NT2/D1 (cell line): ENCODE data around the gene CDC42EP4.
"Not testable (repeated sequence)": the region's sequence is repeated elsewhere in the genome, so short reads cannot be mapped to it uniquely, and the experiment has no call there.

Experiments used
- DNase-seq: peaks from one replicate; pipeline ENCODE4 v3.0.0-alpha.2; 2011; ENCODE audit warnings: low read depth, low spot score
- H3K27me3 ChIP-seq: 2 replicates; pipeline ENCODE4 v1.6.0; 2011; ENCODE audit warnings: mild to moderate bottlenecking; ENCODE audit not compliant: insufficient read length, insufficient read depth
- H3K36me3 ChIP-seq: 2 replicates; pipeline ENCODE4 v1.6.1; 2011; ENCODE audit warnings: mild to moderate bottlenecking, low read length, mixed read lengths; ENCODE audit not compliant: insufficient read depth, insufficient read length
- H3K4me1 ChIP-seq: 2 replicates; pipeline ENCODE4 v1.5.1; 2011; ENCODE audit not compliant: insufficient read depth, insufficient read length
- H3K4me3 ChIP-seq: 2 replicates; pipeline ENCODE4 v1.5.1; 2011; ENCODE audit warnings: low read depth; ENCODE audit not compliant: insufficient read length
- H3K9ac ChIP-seq: 2 replicates; pipeline ENCODE4 v1.6.0; 2011; ENCODE audit warnings: low read depth; ENCODE audit not compliant: insufficient read length
- H3K9me3 ChIP-seq: 2 replicates; pipeline ENCODE4 v1.5.1; 2011; ENCODE audit warnings: mild to moderate bottlenecking, low read length; ENCODE audit not compliant: insufficient read depth
- SUZ12 ChIP-seq: IDR thresholded peaks from 2 replicates; pipeline ENCODE4 v1.6.1; 2011; ENCODE audit not compliant: insufficient read length, insufficient read depth; ENCODE audit errors: extremely low read depth
- YY1 ChIP-seq: IDR thresholded peaks from 2 replicates; pipeline ENCODE4 v1.6.1; 2011; ENCODE audit not compliant: insufficient read length, insufficient read depth
- ZNF274 ChIP-seq: IDR thresholded peaks from 2 replicates; pipeline ENCODE4 v1.6.1; 2011; ENCODE audit warnings: mild to moderate bottlenecking, low read depth, low read length

The CDC42EP4 gene

DNA sequence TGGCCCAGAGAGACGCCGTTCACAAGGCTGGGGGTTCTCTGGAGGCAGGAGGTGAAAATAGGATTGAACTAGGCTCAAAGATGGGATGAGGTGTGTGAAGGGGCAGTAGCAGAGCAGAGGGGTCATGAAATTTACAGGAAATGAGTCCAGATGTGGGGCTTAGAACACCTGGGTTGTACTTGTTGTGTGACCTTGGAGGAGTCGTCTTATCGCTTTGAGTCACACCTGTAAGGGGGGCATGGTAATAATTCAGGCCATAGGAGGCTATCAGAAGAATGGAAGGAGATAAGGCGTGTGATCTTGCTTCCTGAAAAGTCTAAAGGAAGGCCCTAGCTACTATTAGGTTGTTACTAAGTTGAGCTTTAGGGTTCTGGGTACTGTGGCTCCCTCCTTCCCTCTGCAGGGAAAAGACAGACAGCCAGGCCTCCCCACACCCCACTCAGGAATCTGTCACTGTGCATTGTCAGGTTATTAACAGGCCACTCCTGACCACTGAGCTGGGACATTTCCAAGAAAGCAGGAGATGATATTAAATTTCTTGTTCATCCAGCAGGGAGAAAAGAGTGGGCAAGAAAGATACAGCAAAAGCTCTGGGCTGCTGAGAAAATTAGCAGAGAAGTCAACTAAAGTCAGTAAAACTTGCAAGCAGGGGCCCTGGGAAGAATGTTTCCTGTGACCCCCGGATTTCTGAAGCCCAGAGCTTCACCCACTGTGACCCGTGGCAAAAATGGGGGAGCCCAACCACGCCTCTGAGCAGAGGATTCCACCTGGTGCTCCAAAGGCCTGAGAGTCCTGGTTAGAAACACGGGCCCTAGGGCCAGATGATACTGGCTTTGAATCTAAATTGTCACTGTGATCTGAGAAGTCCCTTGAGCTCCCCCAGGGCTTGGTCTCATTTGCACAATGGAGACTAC, 6.0 kb upstream of the CDC42EP4 start:
- no peak overlapping the region for H3K4me3 ChIP-seq
- no peaks in the 10 kb centered on the region for H3K36me3 ChIP-seq
- TF ChIP-seq ZNF274 = no peak
- no peak for TF ChIP-seq YY1
- no peak for TF ChIP-seq SUZ12
- no peak overlapping the region for H3K9ac ChIP-seq
- H3K4me1 ChIP-seq = peaks cover 11% of the 10 kb centered on the region
- no peak for DNase-seq
- peaks cover 7% of the 10 kb centered on the region; the same call in 1 of the 2 replicates for H3K9me3 ChIP-seq
- no peaks in the 10 kb centered on the region for H3K27me3 ChIP-seq

DNA sequence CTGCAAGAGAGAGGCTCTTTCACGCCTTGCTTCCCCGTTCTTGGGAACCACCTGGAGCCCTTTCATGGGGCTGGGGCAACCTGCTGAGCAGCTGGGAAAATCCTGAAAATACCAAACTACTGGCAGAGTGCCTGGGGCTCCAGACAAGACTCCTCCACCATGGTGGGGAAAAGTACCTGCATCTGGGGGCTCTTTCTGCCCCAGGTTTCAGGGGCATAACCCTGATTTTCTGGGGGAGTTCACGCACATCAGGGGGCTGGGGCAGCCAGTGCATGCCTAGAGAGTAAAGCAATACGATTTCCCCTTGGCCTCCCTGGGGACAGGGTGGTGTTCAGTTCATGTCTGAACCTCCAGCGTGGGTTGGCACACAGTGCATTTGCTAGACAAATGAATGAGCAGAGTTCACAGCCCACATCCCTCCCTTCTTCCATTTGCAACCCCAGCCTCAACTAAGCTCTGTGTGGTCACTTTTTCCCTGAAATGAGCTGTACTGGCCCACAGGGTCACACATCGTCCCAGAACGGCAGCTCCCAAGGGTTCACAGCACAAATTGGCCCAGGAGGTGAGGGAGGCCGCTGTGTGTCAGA, 5.2 kb upstream of the CDC42EP4 start:
- peaks cover 11% of the 10 kb centered on the region for H3K4me1 ChIP-seq
- H3K36me3 ChIP-seq = no peaks in the 10 kb centered on the region
- H3K9me3 ChIP-seq = peaks cover 7% of the 10 kb centered on the region; the same call in 1 of the 2 replicates
- no peak overlapping the region for H3K4me3 ChIP-seq
- no peak overlapping the region for H3K9ac ChIP-seq
- TF ChIP-seq SUZ12 = no peak
- no peak for TF ChIP-seq ZNF274
- no peak for TF ChIP-seq YY1
- no peaks in the 10 kb centered on the region for H3K27me3 ChIP-seq
- DNase-seq = no peak

- Histone ChIP-seq H3K36me3 (no peaks in the 10 kb centered on the region), H3K4me3 (no peak overlapping the region), H3K4me1 (peaks cover 9% of the 10 kb centered on the region), H3K9ac (no peak overlapping the region), H3K9me3 (peaks cover 7% of the 10 kb centered on the region; the same call in 1 of the 2 replicates), H3K27me3 (no peaks in the 10 kb centered on the region)
- DNase-seq = no peak
- TF ChIP-seq ZNF274 = no peak
- no peak for TF ChIP-seq SUZ12
- TF ChIP-seq YY1 = no peak
These were observed 3.7 kb upstream of the CDC42EP4 start for GRCh38 chr17:73315471-73315870.

DNA sequence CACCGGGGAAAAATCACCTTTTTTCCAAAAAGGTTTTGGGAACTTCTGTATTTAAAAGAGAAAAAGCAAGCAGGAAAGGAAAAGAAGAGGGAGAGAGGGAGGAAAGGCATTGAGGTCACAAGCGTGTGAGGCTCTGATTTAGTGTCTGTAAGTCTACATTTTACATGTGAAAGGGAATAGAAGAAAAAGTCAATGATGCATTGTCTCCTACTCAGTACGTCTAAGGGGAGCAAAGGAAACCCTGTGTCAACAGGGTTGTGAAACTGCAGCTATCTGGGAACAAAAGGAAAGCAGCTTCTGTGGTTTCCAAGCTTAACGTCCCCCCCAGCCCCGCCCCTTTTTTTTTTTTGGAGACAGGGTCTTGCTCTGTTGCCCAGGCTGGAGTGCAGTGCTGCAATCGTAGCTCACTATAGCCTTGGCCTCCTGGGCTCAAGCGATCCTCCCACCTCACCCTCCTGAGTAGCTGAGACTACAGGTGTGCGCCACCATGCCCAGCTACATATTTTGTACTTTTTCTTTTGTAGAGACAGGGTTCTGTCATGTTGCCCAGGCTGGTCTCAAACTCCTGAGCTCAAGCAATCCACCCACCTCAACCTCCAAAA, 1.8 kb upstream of the CDC42EP4 start:
- Histone ChIP-seq H3K9me3 (peaks cover 7% of the 10 kb centered on the region; the same call in 1 of the 2 replicates), H3K4me1 (peaks cover 13% of the 10 kb centered on the region), H3K9ac (no peak overlapping the region), H3K27me3 (no peaks in the 10 kb centered on the region), H3K4me3 (no peak overlapping the region), H3K36me3 (no peaks in the 10 kb centered on the region)
- TF ChIP-seq SUZ12 = no peak
- no peak for TF ChIP-seq ZNF274
- no peak for TF ChIP-seq YY1
- DNase-seq = peak; percentile 44

DNA sequence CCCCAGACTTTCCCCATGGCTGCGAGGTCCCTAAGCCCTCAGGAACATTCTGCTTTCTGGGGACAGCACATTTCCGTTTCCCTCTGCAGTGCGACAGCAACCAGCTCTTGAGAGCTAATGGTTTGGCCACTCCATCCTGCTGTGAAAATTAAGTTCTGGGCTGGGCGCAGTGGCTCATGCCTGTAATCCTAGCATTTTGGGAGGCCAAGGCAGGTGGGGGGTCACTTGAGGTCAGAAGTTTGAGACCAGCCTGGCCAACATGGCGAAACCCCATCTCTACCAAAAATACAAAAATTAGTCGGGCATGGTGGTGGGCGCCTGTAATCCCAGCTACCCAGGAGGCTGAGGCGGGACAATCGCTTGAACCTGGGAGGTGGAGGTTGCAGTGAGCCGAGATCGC, 1.1 kb upstream of the CDC42EP4 start:
- DNase-seq, H3K27me3 ChIP-seq, H3K9me3 ChIP-seq, H3K36me3 ChIP-seq, H3K4me3 ChIP-seq: not testable (repeated sequence)
- Histone ChIP-seq H3K4me1 (peaks cover 20% of the 10 kb centered on the region), H3K9ac (peak overlapping the region; percentile 90)

GRCh38 chr17:73311428-73311780, 397 bp downstream of the CDC42EP4 start:
- peak overlapping the region; percentile 96 for H3K9ac ChIP-seq
- peaks cover 23% of the 10 kb centered on the region for H3K4me1 ChIP-seq
- DNase-seq = no peak
- H3K36me3 ChIP-seq = peaks cover 8% of the 10 kb centered on the region
- H3K4me3 ChIP-seq = peak overlapping the region; percentile 99
- peaks cover 7% of the 10 kb centered on the region; the same call in 1 of the 2 replicates for H3K9me3 ChIP-seq
- no peaks in the 10 kb centered on the region for H3K27me3 ChIP-seq
- no peak for TF ChIP-seq ZNF274
- TF ChIP-seq SUZ12 = no peak
- no peak for TF ChIP-seq YY1
